ENCODE data around the gene ALOXE3.

Gene ALOXE3

GRCh38 chr17:8055851-8056231, 62.5 kb downstream of the ALOXE3 start:
- DNase-seq, result no peak

- DNase-seq, result no peak
Observed at GRCh38 chr17:8053600-8053999, 64.7 kb downstream of the ALOXE3 start.

DNA sequence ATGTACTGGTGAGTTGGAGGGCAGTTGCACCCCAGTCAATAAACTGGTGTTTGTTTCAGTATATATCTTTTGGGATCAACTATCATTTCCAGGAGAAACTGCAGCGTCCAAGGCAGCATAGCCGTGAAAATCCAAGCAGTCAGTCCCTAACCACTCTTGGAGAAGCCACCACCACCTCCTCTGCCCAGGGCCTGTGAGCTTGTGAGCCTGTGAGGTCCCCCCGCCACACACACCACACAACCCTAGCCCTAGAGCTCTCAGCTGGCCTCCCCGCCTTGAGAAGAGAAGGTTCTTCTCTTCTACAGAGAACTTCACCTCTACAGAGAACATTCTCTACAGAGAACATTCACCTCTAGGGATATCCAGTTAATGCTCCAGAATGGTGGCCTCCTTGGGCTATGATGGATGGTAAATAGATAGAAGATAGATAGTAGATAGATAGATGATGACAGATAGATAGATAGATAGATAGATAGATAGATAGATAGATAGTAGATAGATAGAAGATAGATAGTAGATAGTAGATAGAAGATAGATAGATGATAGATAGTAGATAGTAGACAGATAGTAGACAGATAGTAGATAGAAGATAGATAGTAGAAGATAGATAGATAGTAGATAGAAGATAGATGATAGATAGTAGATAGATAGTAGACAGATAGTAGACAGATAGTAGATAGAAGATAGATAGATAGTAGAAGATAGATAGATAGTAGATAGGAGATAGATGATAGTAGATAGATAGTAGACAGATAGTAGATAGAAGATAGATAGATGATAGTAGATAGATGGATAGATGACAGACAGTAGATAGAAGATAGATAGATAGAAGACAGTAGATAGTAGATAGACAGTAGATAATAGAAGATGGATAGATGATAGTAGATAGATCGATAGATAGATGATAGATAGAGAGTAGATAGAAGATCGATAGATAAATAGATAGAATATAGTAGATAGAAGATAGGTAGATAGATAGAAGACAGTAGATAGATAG, 65.8 kb downstream of the ALOXE3 start:
- DNase-seq, result no peak

- no peak for DNase-seq
Observed at GRCh38 chr17:8051831-8052230, 66.5 kb downstream of the ALOXE3 start.

- DNase-seq, result no peak
Observed at GRCh38 chr17:8048736-8049135, 69.6 kb downstream of the ALOXE3 start.

DNA sequence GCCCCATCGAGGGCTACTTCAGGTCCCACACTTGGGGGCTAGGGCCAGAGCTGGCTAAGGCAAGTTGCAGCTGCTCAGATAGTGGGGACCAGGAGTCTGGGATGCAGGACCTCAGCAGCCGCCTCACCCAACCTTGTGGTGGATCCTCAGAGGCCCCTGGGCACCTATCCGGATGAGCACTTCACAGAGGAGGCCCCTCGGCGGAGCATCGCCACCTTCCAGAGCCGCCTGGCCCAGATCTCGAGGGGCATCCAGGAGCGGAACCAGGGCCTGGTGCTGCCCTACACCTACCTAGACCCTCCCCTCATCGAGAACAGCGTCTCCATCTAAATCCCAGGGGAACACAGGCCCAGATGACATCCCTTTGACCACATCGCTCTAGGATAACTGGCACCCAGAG, 70.1 kb downstream of the ALOXE3 start:
- DNase-seq, result no peak

- no peak for DNase-seq
Observed at GRCh38 chr17:8047769-8048110, 70.6 kb downstream of the ALOXE3 start.

- DNase-seq, result no peak
Observed at GRCh38 chr17:8046929-8047768, 71.2 kb downstream of the ALOXE3 start.

- no peak for DNase-seq
Observed at GRCh38 chr17:8046306-8046928, 71.9 kb downstream of the ALOXE3 start.
